ENCODE data around the gene STK38L. TPM values are rescaled to one million over a fixed set of nuclear protein-coding genes. Genes with fewer than 3 reads are reported as not detected.

The STK38L gene
- polyA plus RNA-seq, 4 donors, result 34.9 to 45.6 (median 39.5) TPM

GRCh38 chr12:27273114-27273513 is 29.0 kb downstream of the STK38L start:
- DNase-seq (ENCODE audit: low read depth in 4 of 4, low spot score in 3 of 4), result no peak

GRCh38 chr12:27274706-27275105 is 30.6 kb downstream of the STK38L start:
- DNase-seq (ENCODE audit: low read depth in 4 of 4, low spot score in 3 of 4), result no peak

- DNase-seq (ENCODE audit: low read depth in 4 of 4, low spot score in 3 of 4), result no peak
Measured at GRCh38 chr12:27276275-27276674, 32.2 kb downstream of the STK38L start.

- no peak for DNase-seq (ENCODE audit: low read depth in 4 of 4, low spot score in 3 of 4)
Measured at GRCh38 chr12:27277846-27278260, 33.8 kb downstream of the STK38L start.

GRCh38 chr12:27279826-27280225 is 35.7 kb downstream of the STK38L start:
- DNase-seq (ENCODE audit: low read depth in 4 of 4, low spot score in 3 of 4), result no peak

GRCh38 chr12:27280412-27280811 is 36.3 kb downstream of the STK38L start:
- no peak for DNase-seq (ENCODE audit: low read depth in 4 of 4, low spot score in 3 of 4)

- DNase-seq (ENCODE audit: low read depth in 4 of 4, low spot score in 3 of 4), result no peak
Measured at GRCh38 chr12:27282754-27283153, 38.7 kb downstream of the STK38L start.

GRCh38 chr12:27284021-27284420 is 39.9 kb downstream of the STK38L start:
- no peak for DNase-seq (ENCODE audit: low read depth in 4 of 4, low spot score in 3 of 4)

- no peak for DNase-seq (ENCODE audit: low read depth in 4 of 4, low spot score in 3 of 4)
Measured at GRCh38 chr12:27284751-27285150, 40.7 kb downstream of the STK38L start.

- DNase-seq (ENCODE audit: low read depth in 4 of 4, low spot score in 3 of 4), result no peak
Measured at GRCh38 chr12:27285403-27285802, 41.3 kb downstream of the STK38L start.

GRCh38 chr12:27289414-27289813 is 45.3 kb downstream of the STK38L start:
- no peak for DNase-seq (ENCODE audit: low read depth in 4 of 4, low spot score in 3 of 4)

- DNase-seq (ENCODE audit: low read depth in 4 of 4, low spot score in 3 of 4), result no peak
Measured at GRCh38 chr12:27290501-27291168, 46.5 kb downstream of the STK38L start.

GRCh38 chr12:27291862-27292261 is 47.8 kb downstream of the STK38L start:
- no peak for DNase-seq (ENCODE audit: low read depth in 4 of 4, low spot score in 3 of 4)

- DNase-seq (ENCODE audit: low read depth in 4 of 4, low spot score in 3 of 4), result no peak
Measured at GRCh38 chr12:27292718-27293117, 48.6 kb downstream of the STK38L start.

- no peak for DNase-seq (ENCODE audit: low read depth in 4 of 4, low spot score in 3 of 4)
Measured at GRCh38 chr12:27293463-27293862, 49.4 kb downstream of the STK38L start.

- DNase-seq (ENCODE audit: low read depth in 4 of 4, low spot score in 3 of 4), result no peak
Measured at GRCh38 chr12:27296674-27297073, 52.6 kb downstream of the STK38L start.

GRCh38 chr12:27297566-27297965 is 53.5 kb downstream of the STK38L start:
- DNase-seq (ENCODE audit: low read depth in 4 of 4, low spot score in 3 of 4), result no peak

GRCh38 chr12:27299102-27299501 is 55.0 kb downstream of the STK38L start:
- DNase-seq (ENCODE audit: low read depth in 4 of 4, low spot score in 3 of 4), result no peak

GRCh38 chr12:27300226-27300625 is 56.1 kb downstream of the STK38L start:
- no peak for DNase-seq (ENCODE audit: low read depth in 4 of 4, low spot score in 3 of 4)

GRCh38 chr12:27303139-27304111 is 59.3 kb downstream of the STK38L start:
- DNase-seq (ENCODE audit: low read depth in 4 of 4, low spot score in 3 of 4), result no peak

- DNase-seq (ENCODE audit: low read depth in 4 of 4, low spot score in 3 of 4), result no peak
Measured at GRCh38 chr12:27304856-27305255, 60.8 kb downstream of the STK38L start.
